C4-2B (cell line): ENCODE results near the gene TAOK2.

Source experiments
- CTCF ChIP-seq: fragments of 450-650 bp; conservative IDR thresholded peaks from 2 replicates; pipeline ENCODE4 v1.5.1; 2017; ENCODE audit warnings: mild to moderate bottlenecking
- ZFX ChIP-seq: fragments of 450-650 bp; IDR thresholded peaks from 2 replicates; pipeline ENCODE4 v1.6.1; 2017

GRCh38 chr16:30004811-30005242 is 31.2 kb downstream of the TAOK2 start:
- TF ChIP-seq CTCF (no peak), ZFX (no peak)
